ENCODE data around the gene WDR45B.
"Not testable (repeated sequence)": the region's sequence is repeated elsewhere in the genome, so short reads cannot be mapped to it uniquely, and the experiment has no call there.

WDR45B gene

GRCh38 chr17:82577300-82577699, 70.9 kb downstream of the WDR45B start:
- no peak for DNase-seq

DNA sequence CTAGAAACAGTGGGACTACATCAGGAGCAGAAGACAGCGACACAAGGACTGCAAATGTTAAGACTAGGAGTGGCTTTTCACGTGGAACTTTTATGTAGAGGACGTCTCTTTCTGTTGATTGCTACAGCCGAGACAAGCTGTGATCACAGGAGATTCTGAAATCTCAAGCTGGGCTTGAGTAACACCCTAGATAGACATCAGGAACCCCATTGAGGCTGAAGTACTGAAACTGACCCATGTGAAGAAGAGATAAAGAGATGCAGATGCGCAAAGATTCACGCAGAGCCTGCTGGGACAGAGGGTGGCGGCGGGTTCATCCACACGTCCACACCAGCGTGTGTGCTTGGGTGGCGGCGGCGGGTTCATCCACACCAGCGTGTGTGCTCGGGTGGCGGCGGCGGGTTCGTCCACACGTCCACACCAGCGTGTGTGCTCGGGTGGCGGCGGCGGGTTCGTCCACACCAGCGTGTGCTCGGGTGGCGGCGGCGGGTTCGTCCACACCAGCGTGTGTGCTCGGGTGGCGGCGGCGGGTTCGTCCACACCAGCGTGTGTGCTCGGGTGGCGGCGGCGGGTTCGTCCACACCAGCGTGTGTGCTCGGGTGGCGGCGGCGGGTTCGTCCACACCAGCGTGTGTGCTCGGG, 72.5 kb downstream of the WDR45B start:
- DNase-seq = not testable (repeated sequence)

DNA sequence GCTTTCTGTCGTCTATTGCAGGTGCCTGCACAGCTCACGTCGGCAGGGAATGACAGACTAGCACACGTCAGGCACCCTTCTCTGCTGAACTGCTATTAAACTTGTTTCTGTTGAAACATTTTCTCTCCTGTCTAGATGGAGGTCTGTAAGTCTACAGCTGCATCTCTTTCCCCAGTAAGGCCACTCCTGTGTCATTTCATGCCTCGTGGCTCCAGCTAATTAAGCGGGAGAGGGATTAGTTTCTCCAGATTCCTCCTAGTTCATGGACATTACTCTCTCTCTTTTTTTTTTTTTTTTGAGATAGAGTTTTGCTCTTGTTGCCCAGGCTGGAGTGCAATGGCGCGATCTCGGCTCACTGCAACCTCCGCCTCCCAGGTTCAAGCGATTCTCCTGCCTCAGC, 74.2 kb downstream of the WDR45B start:
- DNase-seq = no peak

- no peak for DNase-seq
These were observed 76.4 kb downstream of the WDR45B start for GRCh38 chr17:82571855-82572254.

DNA sequence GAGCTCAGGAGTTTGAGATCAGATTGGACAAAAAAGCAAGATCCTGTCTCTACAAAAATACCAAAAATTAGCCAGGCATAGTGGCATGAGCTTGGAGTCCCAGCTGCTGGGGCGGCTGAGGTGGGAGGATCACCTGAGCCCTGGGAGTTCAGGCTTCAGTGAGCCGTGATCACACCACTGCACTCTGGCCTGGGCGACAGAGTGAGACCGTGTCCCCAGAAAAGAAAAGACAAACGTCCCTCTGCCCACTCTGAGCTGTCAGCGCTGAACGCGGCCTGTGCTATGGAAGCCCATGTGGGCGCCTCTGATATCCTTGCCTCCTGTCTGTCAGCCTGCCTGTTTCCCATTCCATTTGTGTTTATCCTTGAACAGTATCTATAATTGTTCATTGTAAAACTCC, 78.0 kb downstream of the WDR45B start:
- no peak for DNase-seq

DNA sequence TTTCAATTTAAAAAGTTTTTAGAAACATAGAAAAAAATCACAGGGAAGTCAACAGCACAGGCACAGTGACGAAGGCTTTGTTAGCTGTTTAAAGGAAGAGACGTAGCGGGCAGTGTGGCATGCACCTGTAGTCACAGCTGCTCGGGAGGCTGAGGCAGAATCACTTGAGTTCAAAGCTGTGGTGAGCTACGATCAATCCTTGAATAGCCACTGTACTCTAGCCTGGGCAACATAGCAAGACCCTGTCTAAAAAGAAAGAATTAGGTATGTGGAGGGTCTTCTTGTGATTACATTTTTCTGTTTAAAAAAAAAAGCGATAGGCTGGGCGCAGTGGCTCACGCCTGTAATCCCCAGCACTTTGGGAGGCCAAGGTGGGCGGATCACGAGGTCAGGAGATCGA, 78.6 kb downstream of the WDR45B start:
- no peak for DNase-seq

DNA sequence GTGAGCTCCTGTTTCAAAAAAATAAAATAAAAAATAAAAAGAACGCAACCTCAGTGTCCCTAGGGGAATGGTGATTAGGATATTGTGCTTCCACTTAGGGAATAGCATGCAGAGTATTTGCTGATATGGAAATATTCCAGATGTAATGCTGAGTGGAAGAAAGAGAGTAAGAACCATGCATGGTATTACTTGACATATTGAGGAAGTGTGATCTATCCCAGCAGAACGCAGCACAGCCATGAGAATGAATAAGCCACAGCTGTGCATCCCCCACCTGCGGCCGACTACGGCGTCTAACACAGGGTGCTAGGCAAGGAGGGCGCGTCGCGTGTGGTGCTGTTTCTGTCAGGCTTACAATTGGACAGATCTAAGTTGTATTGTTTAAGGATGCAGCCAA, 79.2 kb downstream of the WDR45B start:
- no peak for DNase-seq

DNA sequence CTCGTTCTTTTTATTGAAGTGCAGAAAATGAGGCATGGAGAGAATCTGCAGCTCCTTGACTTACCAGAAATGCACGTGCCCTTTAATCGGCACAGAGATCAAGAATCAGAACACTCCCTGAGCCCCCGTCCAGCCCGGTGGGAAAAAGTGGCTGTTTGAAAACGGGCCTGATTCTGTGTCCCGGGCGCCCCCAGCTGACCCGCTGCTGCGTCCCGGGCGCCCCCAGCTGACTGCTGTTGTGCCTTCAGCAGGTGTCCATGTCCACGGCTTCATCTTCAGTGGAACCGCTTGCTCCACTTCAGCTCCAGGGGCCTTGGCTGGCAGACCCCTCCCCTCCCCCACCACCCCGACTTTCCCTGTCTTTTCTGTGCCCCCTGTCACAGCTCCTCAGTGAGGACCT, 81.0 kb downstream of the WDR45B start:
- no peak for DNase-seq

GRCh38 chr17:82566129-82566960, 81.9 kb downstream of the WDR45B start:
- no peak for DNase-seq

DNA sequence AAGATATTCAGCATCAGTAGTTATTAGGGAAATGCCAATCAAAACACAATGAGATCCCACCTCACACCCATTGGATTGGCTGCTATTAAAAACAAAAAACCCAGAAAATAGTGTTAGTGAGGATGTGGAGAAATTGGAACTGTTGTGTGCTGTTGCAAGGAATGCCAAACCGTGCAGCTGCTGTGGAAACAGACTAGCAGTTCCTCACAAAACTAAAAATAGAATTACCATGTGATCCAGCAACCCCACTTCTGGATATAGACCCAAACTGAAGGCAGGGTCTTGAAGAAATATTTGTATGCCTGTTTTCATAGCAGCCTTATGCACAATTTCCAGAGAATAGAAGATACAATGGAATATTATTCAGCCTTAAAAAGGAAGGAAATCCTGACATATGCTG, 82.7 kb downstream of the WDR45B start:
- no peak for DNase-seq
